ENCODE data around the gene F7. TPM values are rescaled to one million over a fixed set of nuclear protein-coding genes. Genes with fewer than 3 reads are reported as not detected.

F7 gene
- total RNA-seq, 1 donor from 2014 or later, result 1.0 TPM

- no peak for DNase-seq (ENCODE audit: low read depth, low spot score)
- H3K4me1 Mint-ChIP-seq, result no peaks in the 10 kb centered on the region
- no peaks in the 10 kb centered on the region for H3K36me3 Mint-ChIP-seq (ENCODE audit: low read depth)
- H3K27ac Mint-ChIP-seq (ENCODE audit: unreplicated experiment), result no peak overlapping the region
- no peak for TF ChIP-seq CTCF (conservative IDR thresholded peaks at IDR 0.05)
- no peaks in the 10 kb centered on the region for H3K9me3 Mint-ChIP-seq
- no peak overlapping the region for H3K4me3 Mint-ChIP-seq
- peaks cover 8% of the 10 kb centered on the region for H3K27me3 Mint-ChIP-seq (ENCODE audit: low read depth)
Observed at GRCh38 chr13:113137691-113138298, 32.2 kb downstream of the F7 start.

GRCh38 chr13:113138792-113139551 is 33.4 kb downstream of the F7 start:
- no peak overlapping the region for H3K4me3 Mint-ChIP-seq
- H3K27me3 Mint-ChIP-seq (ENCODE audit: low read depth), result peaks cover 8% of the 10 kb centered on the region
- peak overlapping the region; percentile 81 for H3K27ac Mint-ChIP-seq (ENCODE audit: unreplicated experiment)
- no peaks in the 10 kb centered on the region for H3K4me1 Mint-ChIP-seq
- H3K36me3 Mint-ChIP-seq (ENCODE audit: low read depth), result no peaks in the 10 kb centered on the region
- no peak for DNase-seq (ENCODE audit: low read depth, low spot score)
- no peak for TF ChIP-seq CTCF (conservative IDR thresholded peaks at IDR 0.05)
- no peaks in the 10 kb centered on the region for H3K9me3 Mint-ChIP-seq

GRCh38 chr13:113139577-113139976 is 34.0 kb downstream of the F7 start:
- no peak overlapping the region for H3K27ac Mint-ChIP-seq (ENCODE audit: unreplicated experiment)
- H3K27me3 Mint-ChIP-seq (ENCODE audit: low read depth), result peaks cover 8% of the 10 kb centered on the region
- H3K36me3 Mint-ChIP-seq (ENCODE audit: low read depth), result no peaks in the 10 kb centered on the region
- H3K4me3 Mint-ChIP-seq, result no peak overlapping the region
- no peak for DNase-seq (ENCODE audit: low read depth, low spot score)
- TF ChIP-seq CTCF (conservative IDR thresholded peaks at IDR 0.05), result no peak
- H3K9me3 Mint-ChIP-seq, result no peaks in the 10 kb centered on the region
- no peaks in the 10 kb centered on the region for H3K4me1 Mint-ChIP-seq

- Mint-ChIP-seq H3K9me3 (no peaks in the 10 kb centered on the region), H3K27me3 (ENCODE audit: low read depth) (peaks cover 8% of the 10 kb centered on the region), H3K4me3 (no peak overlapping the region), H3K4me1 (no peaks in the 10 kb centered on the region), H3K36me3 (ENCODE audit: low read depth) (no peaks in the 10 kb centered on the region), H3K27ac (ENCODE audit: unreplicated experiment) (no peak overlapping the region)
- no peak for DNase-seq (ENCODE audit: low read depth, low spot score)
- no peak for TF ChIP-seq CTCF (conservative IDR thresholded peaks at IDR 0.05)
Observed at GRCh38 chr13:113140677-113141600, 35.3 kb downstream of the F7 start.

GRCh38 chr13:113141601-113141970 is 36.0 kb downstream of the F7 start:
- no peak overlapping the region for H3K4me3 Mint-ChIP-seq
- no peaks in the 10 kb centered on the region for H3K36me3 Mint-ChIP-seq (ENCODE audit: low read depth)
- H3K4me1 Mint-ChIP-seq, result no peaks in the 10 kb centered on the region
- no peak overlapping the region for H3K27ac Mint-ChIP-seq (ENCODE audit: unreplicated experiment)
- peaks cover 8% of the 10 kb centered on the region for H3K27me3 Mint-ChIP-seq (ENCODE audit: low read depth)
- no peaks in the 10 kb centered on the region for H3K9me3 Mint-ChIP-seq
- TF ChIP-seq CTCF (conservative IDR thresholded peaks at IDR 0.05), result no peak
- DNase-seq (ENCODE audit: low read depth, low spot score), result no peak
